Measurements from ENCODE around the gene ALDH1B1. TPM values are rescaled to one million over a fixed set of nuclear protein-coding genes. Genes with fewer than 3 reads are reported as not detected.

ALDH1B1 gene
- total and polyA plus RNA-seq, 9 donors, result 15.7 to 24.1 (median 21.1) TPM

DNA sequence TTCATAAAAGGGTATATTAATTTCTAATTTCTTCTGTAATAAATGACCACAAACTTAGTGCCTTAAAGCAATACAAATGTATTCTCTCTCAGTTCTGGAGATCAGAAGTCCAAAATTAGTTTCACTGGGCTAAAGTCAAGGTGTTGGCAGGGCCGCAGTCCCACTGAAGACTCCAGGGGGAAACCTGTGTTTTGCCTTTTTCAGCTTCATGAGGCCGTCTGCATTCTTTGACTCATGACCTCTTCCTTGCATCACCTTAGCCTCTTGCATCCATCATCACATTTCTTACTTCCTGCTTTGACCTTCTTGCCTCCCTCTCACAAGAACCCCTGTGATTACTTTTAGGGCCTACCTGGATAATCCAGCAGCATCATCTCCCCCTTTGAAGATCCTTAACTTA, 42.0 kb upstream of the ALDH1B1 start:
- H3K4me1 ChIP-seq (ENCODE audit: control insufficient read depth, insufficient read depth, low read length), result peaks cover 23% of the 10 kb centered on the region
- H3K36me3 ChIP-seq (ENCODE audit: control insufficient read depth, insufficient read depth, low read length), result no peaks in the 10 kb centered on the region
- DNase-seq, result no peak
- WGBS (ENCODE audit: insufficient coverage), result 95% methylated on average over 2 of the region's 2 CpGs
- no peak overlapping the region for H3K4me3 ChIP-seq (ENCODE audit: low read length)
- no peaks in the 10 kb centered on the region for H3K27me3 ChIP-seq (ENCODE audit: control insufficient read depth, insufficient read depth, low read length)
- no peak overlapping the region for H3K27ac ChIP-seq (ENCODE audit: low read length)
- H3K9me3 ChIP-seq (replicated peaks; ENCODE audit: control insufficient read depth, low read depth, low read length), result no peaks in the 10 kb centered on the region

DNA sequence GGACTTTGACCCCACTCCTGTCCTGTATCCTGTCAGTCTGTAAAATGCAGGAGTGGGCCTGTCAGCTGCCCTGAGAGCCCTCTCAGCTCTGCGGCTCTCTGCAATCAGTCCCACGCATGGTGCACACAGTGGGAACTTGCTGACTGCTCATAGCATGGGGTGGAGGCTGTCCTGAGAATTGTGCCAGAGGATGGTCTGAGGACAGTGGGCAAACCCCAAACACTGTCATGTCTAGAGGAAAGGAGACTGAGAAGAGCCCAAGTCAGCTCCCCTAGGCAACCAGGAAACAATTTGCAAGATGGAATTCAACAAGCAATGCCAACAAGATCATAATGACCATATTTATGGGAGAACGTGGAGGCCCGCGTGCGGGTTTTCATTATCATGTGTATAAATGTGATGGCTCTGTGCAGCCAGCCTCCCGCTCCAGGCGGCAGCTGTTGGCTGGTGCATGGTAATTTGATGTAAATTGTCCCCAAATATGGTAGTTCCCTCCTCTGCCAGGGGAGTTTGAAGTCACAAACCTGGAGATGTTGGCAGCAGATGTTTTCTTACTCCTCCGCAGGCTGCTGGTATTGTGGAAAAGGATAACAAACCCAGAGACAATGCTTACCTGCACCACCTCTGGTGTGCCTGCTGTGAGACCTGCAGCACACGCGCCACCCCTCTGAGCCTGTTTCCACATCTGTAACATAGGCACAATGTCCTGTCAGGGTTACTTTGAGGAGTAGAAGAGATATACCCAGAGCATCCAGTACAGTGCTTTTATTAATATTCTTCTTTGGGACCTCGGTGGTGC, 39.8 kb upstream of the ALDH1B1 start:
- H3K4me3 ChIP-seq (ENCODE audit: low read length), result no peak overlapping the region
- DNase-seq, result peak; percentile 25
- H3K4me1 ChIP-seq (ENCODE audit: control insufficient read depth, insufficient read depth, low read length), result peaks cover 11% of the 10 kb centered on the region
- no peak overlapping the region for H3K27ac ChIP-seq (ENCODE audit: low read length)
- no peaks in the 10 kb centered on the region for H3K9me3 ChIP-seq (replicated peaks; ENCODE audit: control insufficient read depth, low read depth, low read length)
- H3K36me3 ChIP-seq (ENCODE audit: control insufficient read depth, insufficient read depth, low read length), result no peaks in the 10 kb centered on the region
- no CpG with 5 or more reads among the region's 12 CpGs for WGBS (ENCODE audit: insufficient coverage)
- H3K27me3 ChIP-seq (ENCODE audit: control insufficient read depth, insufficient read depth, low read length), result no peaks in the 10 kb centered on the region

DNA sequence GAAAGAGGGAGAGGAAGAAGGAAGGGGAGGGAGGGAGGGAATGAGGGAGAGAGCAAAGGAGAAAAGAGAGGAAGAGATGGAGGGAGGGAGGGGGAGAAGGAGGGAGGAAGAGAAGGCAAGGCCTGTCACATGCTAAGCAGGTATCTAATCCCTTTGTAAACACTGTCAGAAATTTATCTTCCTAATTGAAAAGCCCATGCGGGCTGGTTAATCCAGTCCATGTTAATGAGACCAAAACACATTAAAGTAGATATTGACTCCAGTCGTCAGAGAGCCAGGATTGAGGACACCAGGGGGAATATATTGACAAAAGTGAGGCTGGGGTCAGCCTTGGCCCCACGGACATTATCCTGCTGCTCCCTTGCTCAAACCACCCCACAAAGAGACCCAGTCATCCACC, 37.4 kb upstream of the ALDH1B1 start:
- no peak overlapping the region for H3K4me3 ChIP-seq (ENCODE audit: low read length)
- no peak for DNase-seq
- no peak overlapping the region for H3K27ac ChIP-seq (ENCODE audit: low read length)
- no peaks in the 10 kb centered on the region for H3K9me3 ChIP-seq (replicated peaks; ENCODE audit: control insufficient read depth, low read depth, low read length)
- H3K27me3 ChIP-seq (ENCODE audit: control insufficient read depth, insufficient read depth, low read length), result no peaks in the 10 kb centered on the region
- WGBS (ENCODE audit: insufficient coverage), result no CpG with 5 or more reads among the region's 3 CpGs
- no peaks in the 10 kb centered on the region for H3K36me3 ChIP-seq (ENCODE audit: control insufficient read depth, insufficient read depth, low read length)
- H3K4me1 ChIP-seq (ENCODE audit: control insufficient read depth, insufficient read depth, low read length), result peaks cover 16% of the 10 kb centered on the region

DNA sequence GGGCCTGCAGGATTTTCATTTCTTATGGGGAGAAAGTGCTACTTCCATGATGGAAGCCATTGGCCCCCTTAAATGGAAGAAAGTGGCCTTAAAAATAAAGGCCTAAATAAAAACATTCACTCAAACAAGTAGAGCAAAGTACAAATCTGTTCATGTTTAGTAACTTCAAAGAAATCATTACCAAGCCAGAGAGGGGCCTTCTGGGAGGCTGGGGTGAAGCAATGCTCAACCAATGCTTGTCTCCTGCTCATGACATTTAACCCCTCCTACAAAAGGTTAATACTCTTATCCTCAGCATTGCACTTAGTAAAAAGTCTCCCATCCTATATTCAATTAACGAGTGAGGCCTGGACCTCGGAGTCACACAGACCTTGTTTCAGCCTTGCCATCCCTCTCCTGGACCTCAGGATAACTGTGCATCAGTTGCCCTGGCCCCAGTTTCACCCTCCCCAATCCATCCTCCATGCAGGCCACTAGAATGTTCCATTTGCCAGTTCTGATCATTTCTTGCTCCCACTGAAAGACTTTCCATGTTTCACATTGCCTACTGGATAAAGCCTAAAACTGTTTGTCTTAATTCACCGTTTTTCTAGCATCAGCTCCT, 36.9 kb upstream of the ALDH1B1 start:
- WGBS (ENCODE audit: insufficient coverage), result 74% methylated on average over 3 of the region's 3 CpGs

DNA sequence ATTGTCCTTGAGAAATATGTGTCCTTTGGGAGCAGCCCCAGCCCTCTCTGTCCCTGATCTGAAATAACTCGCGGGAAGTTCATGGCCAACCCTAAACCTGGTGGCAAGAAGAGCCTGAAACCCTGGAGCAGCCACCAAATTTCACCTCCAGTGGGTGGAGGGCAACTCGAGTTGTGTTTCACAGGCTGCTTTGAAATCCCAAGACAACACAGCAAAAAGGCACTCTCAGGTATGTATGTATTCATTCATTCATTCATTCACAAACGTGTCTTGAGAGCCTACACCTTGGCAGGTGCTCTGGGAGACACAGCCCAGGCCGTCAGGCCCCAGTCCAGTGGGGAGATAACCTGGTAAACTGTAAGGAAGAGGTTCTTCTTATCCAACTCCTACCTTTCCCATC, 35.7 kb upstream of the ALDH1B1 start:
- Histone ChIP-seq H3K27me3 (ENCODE audit: control insufficient read depth, insufficient read depth, low read length) (no peaks in the 10 kb centered on the region), H3K9me3 (replicated peaks; ENCODE audit: control insufficient read depth, low read depth, low read length) (no peaks in the 10 kb centered on the region), H3K4me1 (ENCODE audit: control insufficient read depth, insufficient read depth, low read length) (peaks cover 29% of the 10 kb centered on the region), H3K36me3 (ENCODE audit: control insufficient read depth, insufficient read depth, low read length) (no peaks in the 10 kb centered on the region), H3K4me3 (ENCODE audit: low read length) (no peak overlapping the region), H3K27ac (ENCODE audit: low read length) (no peak overlapping the region)
- WGBS (ENCODE audit: insufficient coverage), result 50% methylated on average over 2 of the region's 5 CpGs
- no peak for DNase-seq

More for the DNA sequence above, 36.9 kb upstream of the ALDH1B1 start:
- no peak for DNase-seq
- Histone ChIP-seq H3K27ac (ENCODE audit: low read length) (no peak overlapping the region), H3K4me3 (ENCODE audit: low read length) (no peak overlapping the region), H3K4me1 (ENCODE audit: control insufficient read depth, insufficient read depth, low read length) (peaks cover 21% of the 10 kb centered on the region), H3K9me3 (replicated peaks; ENCODE audit: control insufficient read depth, low read depth, low read length) (no peaks in the 10 kb centered on the region), H3K36me3 (ENCODE audit: control insufficient read depth, insufficient read depth, low read length) (no peaks in the 10 kb centered on the region), H3K27me3 (ENCODE audit: control insufficient read depth, insufficient read depth, low read length) (no peaks in the 10 kb centered on the region)

DNA sequence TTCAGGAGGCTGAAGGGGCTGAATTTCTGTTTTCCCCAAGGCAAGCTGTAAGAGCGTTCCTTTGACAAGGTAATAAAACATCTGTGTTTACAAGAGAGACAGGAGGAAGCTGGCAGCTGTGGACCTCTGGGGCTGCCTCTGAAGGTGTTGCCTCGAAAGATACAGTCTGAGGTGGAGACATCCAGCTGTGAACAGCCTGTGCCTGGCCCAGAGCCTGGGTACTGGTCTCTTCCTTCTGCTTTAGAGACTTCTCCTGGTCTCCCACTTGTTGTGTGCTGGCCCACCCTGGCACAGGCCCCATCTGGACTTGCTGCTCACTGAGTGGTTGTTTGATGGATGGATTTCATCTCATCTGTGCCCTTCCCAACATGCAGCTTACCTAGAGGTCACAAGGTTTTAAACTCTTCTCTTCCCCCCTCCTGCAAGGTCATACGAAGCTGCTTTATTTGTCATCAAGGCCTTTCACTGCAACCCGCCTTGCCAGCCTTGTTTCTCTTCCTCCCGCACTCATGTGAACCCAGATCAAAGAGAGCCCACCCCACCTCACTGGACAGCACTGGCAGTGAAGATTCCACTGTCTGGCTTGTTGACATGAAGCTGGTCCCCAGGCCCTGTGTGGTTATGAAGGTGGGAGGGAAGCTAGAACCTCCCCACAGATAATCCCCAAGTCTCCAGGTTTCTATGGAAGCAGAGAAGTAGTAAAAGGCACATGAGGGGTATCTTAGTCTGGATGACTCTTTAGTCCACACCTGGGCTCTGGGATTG, 35.0 kb upstream of the ALDH1B1 start:
- 32% methylated on average over 3 of the region's 5 CpGs for WGBS (ENCODE audit: insufficient coverage)
- no peaks in the 10 kb centered on the region for H3K27me3 ChIP-seq (ENCODE audit: control insufficient read depth, insufficient read depth, low read length)
- no peak overlapping the region for H3K4me3 ChIP-seq (ENCODE audit: low read length)
- no peaks in the 10 kb centered on the region for H3K36me3 ChIP-seq (ENCODE audit: control insufficient read depth, insufficient read depth, low read length)
- H3K27ac ChIP-seq (ENCODE audit: low read length), result no peak overlapping the region
- no peak for DNase-seq
- peaks cover 24% of the 10 kb centered on the region for H3K4me1 ChIP-seq (ENCODE audit: control insufficient read depth, insufficient read depth, low read length)
- no peaks in the 10 kb centered on the region for H3K9me3 ChIP-seq (replicated peaks; ENCODE audit: control insufficient read depth, low read depth, low read length)

DNA sequence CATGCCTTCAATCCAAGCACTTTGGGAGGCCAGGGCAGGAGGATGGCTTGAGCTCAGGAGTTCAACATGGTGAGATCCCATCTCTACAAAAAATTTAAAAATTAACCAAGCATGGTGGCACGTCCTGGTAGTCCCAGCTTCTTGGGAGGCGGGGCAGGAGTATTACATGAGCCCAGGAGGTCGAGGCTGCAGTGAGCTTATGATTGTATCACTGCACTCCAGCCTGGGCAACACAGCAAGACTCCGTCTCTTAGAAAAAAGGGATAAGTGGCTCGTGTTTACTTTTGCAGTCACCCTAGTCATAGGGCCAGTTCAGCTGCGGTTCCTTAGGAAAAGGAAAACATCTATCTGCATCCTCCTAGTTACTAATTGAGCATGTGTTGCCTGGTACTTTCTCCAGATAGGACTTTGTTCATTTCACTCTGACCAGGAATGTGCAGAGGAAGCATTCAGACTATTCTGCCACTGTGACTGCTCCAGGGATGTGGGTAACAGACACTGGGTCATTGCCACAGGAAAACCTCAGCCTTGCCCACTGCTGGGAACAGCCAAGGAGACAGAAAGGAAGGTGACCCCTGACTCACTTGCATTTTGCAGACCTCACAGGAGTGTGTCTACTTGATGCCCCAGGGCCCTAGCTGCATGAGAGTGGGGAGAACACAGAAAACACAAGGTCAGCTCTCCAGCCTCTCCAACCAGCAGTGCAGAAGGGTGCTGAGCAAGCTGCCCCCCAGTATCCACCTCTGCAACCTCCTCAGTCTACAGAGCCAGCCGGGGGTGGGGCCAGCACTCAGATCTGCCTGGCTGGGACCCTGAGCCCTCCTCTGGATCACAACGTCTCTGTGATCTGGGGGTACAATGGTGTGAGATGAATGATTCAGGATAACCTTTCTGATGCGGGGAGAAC, 33.9 kb upstream of the ALDH1B1 start:
- H3K36me3 ChIP-seq (ENCODE audit: control insufficient read depth, insufficient read depth, low read length), result no peaks in the 10 kb centered on the region
- no peak for DNase-seq
- peaks cover 23% of the 10 kb centered on the region for H3K4me1 ChIP-seq (ENCODE audit: control insufficient read depth, insufficient read depth, low read length)
- H3K9me3 ChIP-seq (replicated peaks; ENCODE audit: control insufficient read depth, low read depth, low read length), result no peaks in the 10 kb centered on the region
- H3K4me3 ChIP-seq (ENCODE audit: low read length), result no peak overlapping the region
- WGBS (ENCODE audit: insufficient coverage), result 75% methylated on average over 2 of the region's 9 CpGs
- H3K27me3 ChIP-seq (ENCODE audit: control insufficient read depth, insufficient read depth, low read length), result no peaks in the 10 kb centered on the region
- no peak overlapping the region for H3K27ac ChIP-seq (ENCODE audit: low read length)

DNA sequence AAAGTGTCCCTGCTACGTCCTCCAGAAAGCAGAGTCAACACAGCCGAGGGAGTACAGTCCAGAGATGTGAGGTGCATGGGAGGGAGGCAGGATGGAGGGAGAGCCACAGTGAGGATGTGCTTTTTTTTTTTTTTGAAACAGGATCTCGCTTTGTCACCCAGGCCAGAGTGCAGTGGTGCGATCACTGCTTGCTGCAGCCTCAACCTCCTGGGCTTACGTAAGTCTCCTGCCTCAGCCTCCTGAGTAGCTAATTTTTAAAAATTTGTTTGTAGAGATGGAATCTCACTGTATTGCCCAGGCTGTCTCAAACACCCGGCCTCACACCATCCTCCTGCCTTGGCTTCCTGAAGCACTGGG, 33.2 kb upstream of the ALDH1B1 start:
- DNase-seq, result no peak
- whole genome bisulfite sequencing (ENCODE audit: insufficient coverage), result 62% methylated on average over 3 of the region's 6 CpGs
- H3K4me1 ChIP-seq (ENCODE audit: control insufficient read depth, insufficient read depth, low read length), result peaks cover 23% of the 10 kb centered on the region
- H3K36me3 ChIP-seq (ENCODE audit: control insufficient read depth, insufficient read depth, low read length), result no peaks in the 10 kb centered on the region
- H3K27ac ChIP-seq (ENCODE audit: low read length), result no peak overlapping the region
- no peak overlapping the region for H3K4me3 ChIP-seq (ENCODE audit: low read length)
- no peaks in the 10 kb centered on the region for H3K27me3 ChIP-seq (ENCODE audit: control insufficient read depth, insufficient read depth, low read length)
- no peaks in the 10 kb centered on the region for H3K9me3 ChIP-seq (replicated peaks; ENCODE audit: control insufficient read depth, low read depth, low read length)

DNA sequence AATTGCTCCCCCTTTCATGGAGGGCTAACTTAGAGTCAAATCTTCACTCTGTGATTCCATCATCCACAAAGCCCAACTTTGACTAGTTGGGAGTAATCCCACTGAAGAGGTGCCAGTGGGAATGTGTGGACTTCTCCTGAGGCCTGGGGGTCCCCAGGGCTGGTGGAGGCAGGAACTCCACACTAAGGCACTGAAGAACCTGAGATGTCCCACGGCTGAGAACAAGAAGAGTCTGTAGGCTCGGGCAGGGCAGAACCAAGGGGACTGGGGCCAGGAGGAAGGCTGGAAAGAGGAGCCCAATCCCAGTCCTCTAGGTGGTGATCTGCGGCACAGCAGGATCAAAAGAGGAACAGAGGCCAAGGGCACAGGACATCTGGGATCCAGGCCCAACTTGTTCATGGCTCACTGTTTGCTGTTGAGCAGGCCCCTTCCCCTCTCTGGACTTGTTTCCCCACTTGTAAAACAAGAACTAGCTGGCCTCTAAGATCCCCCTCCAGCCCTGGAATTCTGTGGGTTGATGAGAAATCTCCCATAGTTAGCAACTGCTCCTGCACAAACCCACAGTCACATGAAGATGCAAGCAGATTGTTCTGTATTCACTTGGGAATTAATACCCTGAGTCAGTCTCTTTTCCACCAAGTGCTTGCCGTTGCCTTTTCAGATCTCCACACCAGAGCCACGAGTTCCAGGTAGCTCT, 32.7 kb upstream of the ALDH1B1 start:
- DNase-seq, result no peak
- 80% methylated on average over 3 of the region's 5 CpGs for WGBS (ENCODE audit: insufficient coverage)
- no peaks in the 10 kb centered on the region for H3K9me3 ChIP-seq (replicated peaks; ENCODE audit: control insufficient read depth, low read depth, low read length)
- no peak overlapping the region for H3K4me3 ChIP-seq (ENCODE audit: low read length)
- H3K4me1 ChIP-seq (ENCODE audit: control insufficient read depth, insufficient read depth, low read length), result peaks cover 23% of the 10 kb centered on the region
- H3K36me3 ChIP-seq (ENCODE audit: control insufficient read depth, insufficient read depth, low read length), result no peaks in the 10 kb centered on the region
- no peaks in the 10 kb centered on the region for H3K27me3 ChIP-seq (ENCODE audit: control insufficient read depth, insufficient read depth, low read length)
- no peak overlapping the region for H3K27ac ChIP-seq (ENCODE audit: low read length)

Measured in muscle of leg (tissue), 11 donors.